Natural killer cell (primary cell): Measurements from ENCODE around the gene UGT1A8. TPM values are rescaled to one million over a fixed set of nuclear protein-coding genes. Genes with fewer than 3 reads are reported as not detected.
"Not testable (repeated sequence)": the region's sequence is repeated elsewhere in the genome, so short reads cannot be mapped to it uniquely, and the experiment has no call there.

ENCODE experiments used
- ATAC-seq, 3 donors: fragments of 150-1000 bp in 2 of 3; fragments of 200-7000 bp in 1 of 3; cut with Tn5 transposase; 1 replicate in 1 of 3; 2 replicates in 2 of 3; pipeline ENCODE4 v1.10.0; 2021; ENCODE audit warnings: mild to moderate bottlenecking in 2 of 3, moderate library complexity in 2 of 3
- DNase-seq, 2 donors: peaks; one replicate each; pipeline versions ENCODE4 v3.0.0 to v3.0.0-alpha.2; 2013 to 2021; ENCODE audit warnings: mixed read lengths in 1 of 2
- H3K27ac ChIP-seq: one replicate; pipeline ENCODE4 v1.5.1; 2013; ENCODE audit warnings: mild to moderate bottlenecking, low read length
- H3K27me3 ChIP-seq: one replicate; pipeline ENCODE4 v1.6.1; 2013; ENCODE audit warnings: low read length; ENCODE audit not compliant: control insufficient read depth, insufficient read depth
- H3K36me3 ChIP-seq: one replicate; pipeline ENCODE4 v1.6.1; 2013; ENCODE audit warnings: low read length; ENCODE audit not compliant: control insufficient read depth, insufficient read depth
- H3K4me1 ChIP-seq: one replicate; pipeline ENCODE4 v1.6.1; 2013; ENCODE audit warnings: low read length; ENCODE audit not compliant: control insufficient read depth, insufficient read depth
- H3K4me3 ChIP-seq: one replicate; pipeline ENCODE4 v1.5.1; 2013; ENCODE audit warnings: low read length
- H3K9me3 ChIP-seq: one replicate; pipeline ENCODE4 v1.6.1; 2013; ENCODE audit warnings: low read length; ENCODE audit not compliant: control insufficient read depth, insufficient read depth
- H3K27ac Mint-ChIP-seq, 2 donors: one replicate each; pipeline ENCODE4 v1.8.0; 2022; ENCODE audit warnings: mild to moderate bottlenecking in 2 of 2, mixed read lengths in 2 of 2, moderate library complexity in 1 of 2
- H3K27me3 Mint-ChIP-seq, 2 donors: one replicate each; pipeline ENCODE4 v1.8.0; 2022; ENCODE audit warnings: low read depth in 2 of 2, mixed read lengths in 2 of 2
- H3K36me3 Mint-ChIP-seq: one replicate; pipeline ENCODE4 v1.8.0; 2022; ENCODE audit warnings: mixed read lengths
- H3K4me1 Mint-ChIP-seq, 2 donors: one replicate each; pipeline ENCODE4 v1.8.0; 2022; ENCODE audit warnings: mixed read lengths in 2 of 2
- H3K4me3 Mint-ChIP-seq: one replicate; pipeline ENCODE4 v1.8.0; 2022; ENCODE audit warnings: mild to moderate bottlenecking, moderate library complexity, mixed read lengths
- H3K9me3 Mint-ChIP-seq, 2 donors: one replicate each; pipeline ENCODE4 v1.8.0; 2022; ENCODE audit warnings: mixed read lengths in 2 of 2
- WGBS: methylation state at CpG from one replicate; pipeline ENCODE4 v1.1.7; 2013; ENCODE audit warnings: missing lambda C conversion rate; ENCODE audit not compliant: insufficient coverage; 5-methylcytosine and 5-hydroxymethylcytosine counted together
- intact Hi-C: fragments of 100-400 bp; cut with micrococcal nuclease; formaldehyde crosslinking; loops from one replicate; pipeline ENCODE4 v1.14.2; 2022
- total RNA-seq, 4 donors: library from RNA; stranded (reverse); fragments of 120-200 nt in 1 of 4; gene quantifications; one replicate each; pipeline versions ENCODE4 v1.2.3 to v1.2.4, GENCODE V29; 2013 to 2022
- TF ChIP-seq, protein P1 (sequence below): fragments of 200-600 bp; IDR thresholded peaks from one replicate; pipeline ENCODE4 v1.8.0; 2022; ENCODE audit warnings: antibody characterized with exemption

Gene UGT1A8
- total RNA-seq, 3 donors from 2014 or later (not counting 1 experiment from before 2014, with no cell fraction given), result not detected

DNA sequence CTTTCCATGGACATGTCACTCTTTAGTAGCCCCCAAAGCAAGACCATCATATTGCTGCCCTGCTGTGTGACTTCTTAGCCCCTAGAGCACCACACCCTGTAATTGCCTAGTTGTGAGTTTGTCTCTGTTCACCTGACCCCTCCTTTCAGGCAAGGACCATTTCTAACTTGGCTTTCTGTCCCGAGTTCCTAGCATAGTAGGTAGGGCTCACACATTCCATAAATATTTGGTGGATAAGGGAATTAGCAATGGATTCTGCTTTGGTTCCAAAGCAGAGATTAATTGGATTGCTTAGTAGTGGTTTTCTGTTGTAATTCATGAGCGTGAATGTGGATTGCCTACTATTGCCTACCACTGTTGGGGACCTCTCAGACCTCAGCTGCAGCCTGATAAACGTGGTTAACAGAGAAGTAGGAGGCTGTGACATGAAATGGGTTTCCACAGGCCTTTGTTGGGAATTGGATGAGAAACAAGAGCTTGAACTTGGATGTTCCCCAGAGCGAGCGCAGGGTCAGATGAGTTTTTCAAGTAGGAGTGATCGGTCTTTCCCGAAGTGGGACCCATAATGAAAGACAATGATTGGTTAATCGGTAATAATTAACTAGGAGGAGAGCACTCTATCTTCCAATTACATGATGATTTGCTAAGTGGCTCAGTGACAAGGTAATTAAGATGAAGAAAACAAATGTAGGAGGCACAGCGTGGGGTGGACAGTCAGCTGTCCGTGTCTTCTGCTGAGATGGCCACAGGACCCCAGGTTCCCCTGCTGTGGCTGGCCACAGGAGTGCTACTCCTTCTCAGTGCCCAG is 129.2 kb downstream of the UGT1A8 start:
- peaks cover 4% of the 10 kb centered on the region for H3K27me3 ChIP-seq
- H3K4me3 ChIP-seq, result no peak overlapping the region
- DNase-seq, result no peak
- H3K36me3 ChIP-seq, result no peaks in the 10 kb centered on the region
- peaks cover 9% of the 10 kb centered on the region for H3K36me3 Mint-ChIP-seq
- intact Hi-C loops, result no loop called here
- ATAC-seq, result no peak
- H3K9me3 Mint-ChIP-seq, result no peaks in the 10 kb centered on the region
- H3K4me3 Mint-ChIP-seq, result no peak overlapping the region
- H3K4me1 ChIP-seq, result no peaks in the 10 kb centered on the region
- no peaks in the 10 kb centered on the region for H3K4me1 Mint-ChIP-seq
- H3K27me3 Mint-ChIP-seq, result peaks cover 27 to 41% of the 10 kb centered on the region in 2 donors
- H3K27ac ChIP-seq, result no peak overlapping the region
- TF ChIP-seq, protein P1, sequence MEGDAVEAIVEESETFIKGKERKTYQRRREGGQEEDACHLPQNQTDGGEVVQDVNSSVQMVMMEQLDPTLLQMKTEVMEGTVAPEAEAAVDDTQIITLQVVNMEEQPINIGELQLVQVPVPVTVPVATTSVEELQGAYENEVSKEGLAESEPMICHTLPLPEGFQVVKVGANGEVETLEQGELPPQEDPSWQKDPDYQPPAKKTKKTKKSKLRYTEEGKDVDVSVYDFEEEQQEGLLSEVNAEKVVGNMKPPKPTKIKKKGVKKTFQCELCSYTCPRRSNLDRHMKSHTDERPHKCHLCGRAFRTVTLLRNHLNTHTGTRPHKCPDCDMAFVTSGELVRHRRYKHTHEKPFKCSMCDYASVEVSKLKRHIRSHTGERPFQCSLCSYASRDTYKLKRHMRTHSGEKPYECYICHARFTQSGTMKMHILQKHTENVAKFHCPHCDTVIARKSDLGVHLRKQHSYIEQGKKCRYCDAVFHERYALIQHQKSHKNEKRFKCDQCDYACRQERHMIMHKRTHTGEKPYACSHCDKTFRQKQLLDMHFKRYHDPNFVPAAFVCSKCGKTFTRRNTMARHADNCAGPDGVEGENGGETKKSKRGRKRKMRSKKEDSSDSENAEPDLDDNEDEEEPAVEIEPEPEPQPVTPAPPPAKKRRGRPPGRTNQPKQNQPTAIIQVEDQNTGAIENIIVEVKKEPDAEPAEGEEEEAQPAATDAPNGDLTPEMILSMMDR, result no peak
- H3K9me3 ChIP-seq, result peaks cover 10% of the 10 kb centered on the region
- H3K27ac Mint-ChIP-seq, result no peak overlapping the region
- 85% methylated on average over 10 of the region's 10 CpGs for WGBS

DNA sequence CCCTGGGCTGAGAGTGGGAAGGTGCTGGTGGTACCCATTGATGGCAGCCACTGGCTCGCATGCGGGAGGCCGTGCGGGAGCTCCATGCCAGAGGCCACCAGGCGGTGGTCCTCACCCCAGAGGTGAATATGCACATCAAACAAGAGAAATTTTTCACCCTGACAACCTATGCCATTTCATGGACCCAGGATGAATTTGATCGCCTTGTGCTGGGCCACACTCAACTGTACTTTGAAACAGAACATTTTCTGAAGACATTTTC is 129.8 kb downstream of the UGT1A8 start:
- H3K4me1 ChIP-seq, result no peaks in the 10 kb centered on the region
- no peak overlapping the region for H3K27ac Mint-ChIP-seq
- H3K4me3 ChIP-seq, result no peak overlapping the region
- no peaks in the 10 kb centered on the region for H3K4me1 Mint-ChIP-seq
- no peak overlapping the region for H3K4me3 Mint-ChIP-seq
- no peak overlapping the region for H3K27ac ChIP-seq
- H3K27me3 Mint-ChIP-seq, result peaks cover 29 to 41% of the 10 kb centered on the region in 2 donors
- no peak for ATAC-seq
- no peak for DNase-seq
- H3K9me3 Mint-ChIP-seq, result no peaks in the 10 kb centered on the region
- H3K9me3 ChIP-seq, result peaks cover 10% of the 10 kb centered on the region
- H3K27me3 ChIP-seq, result peaks cover 4% of the 10 kb centered on the region
- intact Hi-C loops, result no loop called here
- TF ChIP-seq, protein P1, result no peak
- peaks cover 9% of the 10 kb centered on the region for H3K36me3 Mint-ChIP-seq
- 97% methylated on average over 6 of the region's 6 CpGs for WGBS
- no peaks in the 10 kb centered on the region for H3K36me3 ChIP-seq

DNA sequence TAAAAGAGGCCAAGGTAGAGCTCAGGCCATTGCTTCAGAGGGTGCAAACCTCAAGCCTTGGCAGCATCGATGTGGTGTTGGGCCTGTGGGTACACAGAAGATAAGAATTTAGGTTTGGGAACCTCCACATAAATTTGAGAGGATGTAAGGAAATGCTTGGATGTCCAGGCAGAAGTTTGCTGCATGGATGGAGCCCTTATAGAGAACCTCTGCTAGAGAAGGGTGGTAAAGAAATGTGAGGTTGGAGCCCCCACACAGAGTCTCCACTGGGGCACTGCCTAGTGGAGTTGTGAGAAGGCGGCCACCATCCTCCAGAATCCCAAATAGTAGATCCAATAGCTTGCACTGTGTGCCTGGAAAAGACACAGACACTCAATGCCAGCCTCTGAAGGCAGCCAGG is 133.3 kb downstream of the UGT1A8 start:
- intact Hi-C loops, H3K36me3 Mint-ChIP-seq, H3K4me3 ChIP-seq, DNase-seq, H3K27ac Mint-ChIP-seq, H3K36me3 ChIP-seq, H3K27ac ChIP-seq, H3K4me1 Mint-ChIP-seq, H3K27me3 ChIP-seq, H3K4me3 Mint-ChIP-seq, H3K4me1 ChIP-seq, H3K9me3 Mint-ChIP-seq: not testable (repeated sequence)
- ATAC-seq, result peak in 1 of 3 donors; percentile 17
- 92% methylated on average over 1 of the region's 2 CpGs for WGBS
- peaks cover 10% of the 10 kb centered on the region for H3K9me3 ChIP-seq
- peaks cover 32 to 52% of the 10 kb centered on the region in 2 donors for H3K27me3 Mint-ChIP-seq

GRCh38 chr2:233751212-233752009 is 134.0 kb downstream of the UGT1A8 start:
- H3K4me3 ChIP-seq, H3K27me3 ChIP-seq, H3K27ac ChIP-seq, H3K4me3 Mint-ChIP-seq, H3K36me3 Mint-ChIP-seq, H3K36me3 ChIP-seq, intact Hi-C loops, H3K27ac Mint-ChIP-seq, H3K9me3 Mint-ChIP-seq, DNase-seq, H3K4me1 Mint-ChIP-seq, ATAC-seq, H3K4me1 ChIP-seq: not testable (repeated sequence)
- H3K27me3 Mint-ChIP-seq, result peaks cover 31 to 49% of the 10 kb centered on the region in 2 donors
- 69% methylated on average over 2 of the region's 2 CpGs for WGBS
- peaks cover 10% of the 10 kb centered on the region for H3K9me3 ChIP-seq
